Retinal pigment epithelial cell (primary cell): Measurements from ENCODE around the gene WDR27.

Experiments used
- DNase-seq: peaks from one replicate; pipeline ENCODE4 v3.0.0-alpha.2; 2010; ENCODE audit warnings: low read depth
- H3K4me3 ChIP-seq: 2 replicates; pipeline ENCODE4 v1.5.1; 2011; ENCODE audit warnings: mild to moderate bottlenecking, low read length, control low read depth, moderate library complexity
- TF ChIP-seq, protein P1 (sequence below): conservative IDR thresholded peaks from 2 replicates; pipeline ENCODE4 v1.5.1; 2011; ENCODE audit warnings: low read depth, low read length, control low read depth, inconsistent platforms

The WDR27 gene

DNA sequence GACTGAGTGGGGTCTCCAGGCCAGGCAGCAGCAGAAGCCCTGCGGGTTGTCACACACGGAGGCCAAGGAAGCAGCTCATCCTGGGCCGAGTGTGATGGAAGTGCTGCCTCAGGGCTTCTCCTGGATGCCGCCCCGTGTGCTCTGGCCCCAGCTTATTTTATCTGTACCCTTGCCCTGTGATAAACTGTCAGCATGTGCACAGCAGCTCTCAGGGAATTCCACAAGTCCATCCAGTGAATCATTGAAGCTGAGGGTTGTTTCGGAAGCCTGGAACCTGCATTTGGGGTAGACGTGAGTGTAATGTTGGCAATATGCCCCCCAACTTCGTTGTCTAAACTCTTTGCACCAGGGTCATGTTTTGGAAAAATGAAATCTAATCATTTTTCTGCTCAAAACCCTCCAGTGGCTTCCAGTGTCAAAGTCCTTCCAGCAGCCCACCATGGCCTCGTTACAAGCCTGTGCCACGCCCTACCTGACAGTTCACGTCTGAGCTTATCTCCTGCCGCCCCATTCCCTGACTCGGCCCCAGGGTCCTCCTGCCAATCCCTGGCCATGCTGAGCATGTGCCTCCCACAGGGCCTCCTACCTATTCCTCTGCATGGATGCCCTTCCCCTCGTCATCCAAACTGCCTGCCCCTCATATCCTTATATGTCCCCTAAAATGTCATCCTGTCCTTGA is 280.1 kb downstream of the WDR27 start:
- no peak overlapping the region for H3K4me3 ChIP-seq
- DNase-seq: no peak
- TF ChIP-seq, protein P1, sequence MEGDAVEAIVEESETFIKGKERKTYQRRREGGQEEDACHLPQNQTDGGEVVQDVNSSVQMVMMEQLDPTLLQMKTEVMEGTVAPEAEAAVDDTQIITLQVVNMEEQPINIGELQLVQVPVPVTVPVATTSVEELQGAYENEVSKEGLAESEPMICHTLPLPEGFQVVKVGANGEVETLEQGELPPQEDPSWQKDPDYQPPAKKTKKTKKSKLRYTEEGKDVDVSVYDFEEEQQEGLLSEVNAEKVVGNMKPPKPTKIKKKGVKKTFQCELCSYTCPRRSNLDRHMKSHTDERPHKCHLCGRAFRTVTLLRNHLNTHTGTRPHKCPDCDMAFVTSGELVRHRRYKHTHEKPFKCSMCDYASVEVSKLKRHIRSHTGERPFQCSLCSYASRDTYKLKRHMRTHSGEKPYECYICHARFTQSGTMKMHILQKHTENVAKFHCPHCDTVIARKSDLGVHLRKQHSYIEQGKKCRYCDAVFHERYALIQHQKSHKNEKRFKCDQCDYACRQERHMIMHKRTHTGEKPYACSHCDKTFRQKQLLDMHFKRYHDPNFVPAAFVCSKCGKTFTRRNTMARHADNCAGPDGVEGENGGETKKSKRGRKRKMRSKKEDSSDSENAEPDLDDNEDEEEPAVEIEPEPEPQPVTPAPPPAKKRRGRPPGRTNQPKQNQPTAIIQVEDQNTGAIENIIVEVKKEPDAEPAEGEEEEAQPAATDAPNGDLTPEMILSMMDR: no peak

DNA sequence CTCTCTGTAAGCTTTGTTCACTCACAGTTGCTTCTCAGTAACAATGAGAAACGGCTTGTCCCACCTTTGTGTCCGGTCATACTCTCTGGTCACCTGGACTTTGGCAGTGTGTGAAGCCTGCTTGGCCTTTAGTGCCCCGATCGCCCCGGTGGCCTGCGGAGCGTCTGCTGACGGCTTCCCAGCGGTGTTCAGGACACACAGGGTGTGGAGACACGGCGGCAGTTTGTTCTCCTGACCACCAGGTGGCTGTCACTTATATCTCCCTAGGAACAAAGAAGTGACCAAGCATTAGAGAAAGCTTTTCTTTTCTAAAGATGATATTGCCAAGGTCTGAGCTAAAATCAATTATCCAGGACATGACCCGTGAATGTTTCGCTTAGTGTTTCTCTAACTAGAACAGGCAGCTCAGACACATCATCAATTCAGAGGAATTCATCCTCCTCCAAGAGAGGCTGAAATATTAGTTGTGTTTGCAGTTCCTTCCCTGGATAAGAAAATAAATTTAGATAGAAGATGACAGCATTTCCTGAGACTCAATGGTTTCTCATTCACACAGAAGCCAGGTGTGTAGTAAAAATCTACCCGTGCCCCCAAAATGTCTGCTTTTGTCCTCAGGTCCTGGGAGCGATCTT is 280.8 kb downstream of the WDR27 start:
- TF ChIP-seq, protein P1: peak; percentile 49
- no peak for DNase-seq
- no peak overlapping the region for H3K4me3 ChIP-seq

DNA sequence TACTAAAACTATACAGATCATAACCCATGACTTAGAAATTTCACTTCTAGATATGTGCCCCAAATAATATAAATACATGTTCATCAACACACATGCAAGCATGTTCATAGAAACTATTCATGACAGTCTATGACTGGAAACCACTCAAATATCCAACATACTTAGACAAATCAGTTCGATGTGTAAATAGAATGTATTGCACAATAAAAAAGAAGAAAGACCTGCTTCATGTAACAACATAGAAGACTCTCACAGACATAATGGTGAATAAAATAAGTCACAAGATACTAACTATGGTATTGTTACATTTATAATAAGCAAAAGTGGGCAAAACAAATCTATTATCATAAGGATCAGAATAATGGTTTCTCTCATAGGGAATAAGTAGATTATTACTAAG is 284.7 kb downstream of the WDR27 start:
- no peak for DNase-seq
- no peak overlapping the region for H3K4me3 ChIP-seq
- TF ChIP-seq, protein P1: no peak

DNA sequence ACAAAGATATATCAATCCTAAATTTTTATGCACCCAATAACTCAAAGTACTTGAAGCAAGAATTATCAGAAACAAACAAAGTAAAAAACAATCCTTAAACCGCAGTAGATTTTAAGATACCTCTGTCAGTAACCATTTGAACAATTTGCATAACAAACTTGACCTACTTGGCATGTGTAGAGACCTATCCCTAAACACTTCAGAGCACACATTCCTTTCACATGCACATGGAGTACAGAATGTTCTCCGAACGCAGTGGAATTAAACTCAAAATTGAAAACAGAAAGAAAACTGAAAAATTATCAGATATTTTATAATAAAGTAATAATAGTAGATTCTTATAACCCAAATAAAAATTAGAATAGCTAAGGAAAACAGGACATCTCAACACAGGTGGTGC is 285.6 kb downstream of the WDR27 start:
- no peak for DNase-seq
- TF ChIP-seq, protein P1: no peak
- H3K4me3 ChIP-seq: no peak overlapping the region

DNA sequence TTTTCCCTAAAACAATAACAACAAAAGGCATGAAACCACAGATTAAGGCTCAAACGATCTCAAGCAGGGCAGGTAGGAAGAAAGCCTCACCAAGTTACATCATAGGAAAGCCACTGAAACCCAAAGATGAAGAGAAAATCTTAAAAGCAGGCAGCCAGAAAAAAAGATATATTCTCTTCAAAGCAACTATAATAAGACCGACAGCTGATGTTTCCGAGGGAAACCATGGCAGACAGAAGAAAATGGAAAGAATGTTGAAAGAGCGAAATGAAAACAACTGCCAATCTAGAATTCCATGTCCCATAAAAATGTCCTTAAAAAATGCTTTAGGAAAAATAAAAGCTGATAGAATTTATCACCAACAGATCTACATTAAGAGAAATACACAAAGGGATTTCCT is 286.6 kb downstream of the WDR27 start:
- no peak for DNase-seq
- H3K4me3 ChIP-seq: no peak overlapping the region
- TF ChIP-seq, protein P1: no peak

DNA sequence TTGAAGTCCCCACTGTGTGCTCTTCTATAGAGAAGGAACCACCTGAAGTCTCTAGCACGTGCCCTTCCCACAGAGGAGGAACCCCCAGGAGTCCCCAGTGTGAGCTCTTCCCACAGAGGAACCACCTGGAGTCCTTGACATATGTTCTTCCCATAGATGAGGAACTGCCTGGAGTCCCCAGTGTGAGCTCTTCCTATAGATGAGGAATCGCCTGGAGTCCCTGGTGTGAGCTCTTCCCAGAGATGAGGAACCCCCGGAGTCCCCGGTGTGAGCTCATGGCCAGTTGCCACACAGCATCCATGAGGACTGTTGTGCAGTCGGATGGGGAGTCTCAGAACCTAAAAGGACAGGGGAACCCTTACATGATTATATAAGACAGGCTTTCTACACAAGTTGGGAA is 290.1 kb downstream of the WDR27 start:
- DNase-seq: no peak
- H3K4me3 ChIP-seq: no peak overlapping the region
- TF ChIP-seq, protein P1: no peak

DNA sequence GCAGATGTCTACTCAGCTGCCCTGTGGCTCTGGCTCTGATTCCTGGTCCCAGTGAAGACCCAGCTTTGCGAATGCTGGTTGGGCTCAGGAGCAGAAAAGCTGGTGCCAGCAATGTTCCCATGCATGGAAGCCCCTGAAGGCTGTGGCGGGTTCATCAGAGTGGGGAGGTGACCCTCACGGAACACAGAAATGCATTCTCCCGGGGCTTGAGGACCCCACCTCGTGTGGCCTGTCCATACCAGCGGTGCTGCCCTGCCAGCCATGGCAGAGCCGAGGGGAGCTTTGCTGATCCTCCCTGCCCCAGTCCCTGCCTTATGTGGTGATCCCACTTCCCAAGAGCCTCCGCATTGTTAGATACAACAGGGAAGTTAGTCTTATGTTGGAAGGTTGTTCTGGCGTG is 290.5 kb downstream of the WDR27 start:
- DNase-seq: no peak
- TF ChIP-seq, protein P1: no peak
- H3K4me3 ChIP-seq: no peak overlapping the region
